ACHN (cell line): Measurements from ENCODE around the gene THAP12.
"Not testable (repeated sequence)": the region's sequence is repeated elsewhere in the genome, so short reads cannot be mapped to it uniquely, and the experiment has no call there.

Experiments
- DNase-seq: peaks from one replicate; pipeline ENCODE4 v3.0.0-alpha.2; 2015
- in situ Hi-C: cut with HindIII; loops from 2 replicates; pipeline ENCODE4 v1.10.0; 2017; ENCODE audit warnings: low sequenced_read_pairs, low pct_ligation_motif_present, low pct_unique_long_range_greater_than_20kb

Gene THAP12

GRCh38 chr11:76335842-76336241 lies 45.1 kb downstream of the THAP12 start:
- in situ Hi-C loops, result no loop called here
- no peak for DNase-seq

- in situ Hi-C loops, result no loop called here
- DNase-seq, result no peak
Observed at GRCh38 chr11:76334826-76335389, 46.0 kb downstream of the THAP12 start.

DNA sequence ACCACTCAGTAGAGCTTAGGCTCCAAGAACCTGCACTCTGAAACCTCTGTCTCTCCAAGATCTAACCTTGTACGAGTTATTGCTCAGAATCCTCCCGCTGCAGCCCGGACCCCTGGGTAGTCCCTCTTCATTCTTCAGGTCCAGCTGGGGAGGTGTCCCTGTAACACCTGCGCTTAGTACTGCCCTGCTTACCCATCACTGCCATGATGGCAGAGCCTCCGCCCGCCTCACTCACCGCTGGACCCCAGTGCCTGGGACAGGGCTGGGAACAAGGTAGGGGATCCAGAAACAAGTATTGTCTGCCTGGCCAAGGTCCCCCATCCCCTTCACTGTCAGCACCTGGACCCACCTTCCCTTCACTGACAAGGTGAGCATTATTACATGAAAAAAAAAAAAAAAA lies 50.3 kb downstream of the THAP12 start:
- in situ Hi-C loops, result no loop called here
- DNase-seq, result no peak

- in situ Hi-C loops, result no loop called here
- no peak for DNase-seq
Observed at GRCh38 chr11:76329983-76330382, 50.9 kb downstream of the THAP12 start.

DNA sequence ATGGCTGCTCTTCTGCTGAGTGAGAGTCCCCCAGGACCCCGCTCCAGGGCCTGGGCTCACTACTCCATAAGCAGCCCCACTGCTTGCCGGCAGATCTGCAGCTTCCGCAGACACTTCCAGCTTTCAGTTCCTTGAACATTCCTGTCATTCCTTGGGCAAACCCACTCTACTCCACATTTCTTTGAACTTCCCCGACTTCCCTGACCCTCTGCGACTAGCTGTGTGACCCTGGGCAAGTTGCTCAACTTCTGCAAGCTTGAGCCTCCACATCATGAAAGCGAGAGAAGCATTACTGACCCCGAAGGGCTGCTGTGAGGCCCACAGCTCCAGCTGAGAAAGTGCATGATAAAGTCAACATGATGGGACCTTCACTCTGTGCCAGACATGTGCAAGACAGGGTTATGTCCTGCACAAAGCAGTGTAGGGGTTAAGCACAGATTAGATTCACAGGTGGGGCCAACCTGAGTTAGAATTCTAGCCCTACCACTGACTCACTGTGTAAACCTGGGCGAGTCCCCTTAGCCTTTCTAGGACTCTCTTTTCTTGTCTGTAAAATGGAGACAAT lies 51.8 kb downstream of the THAP12 start:
- in situ Hi-C loops, result no loop called here

DNA sequence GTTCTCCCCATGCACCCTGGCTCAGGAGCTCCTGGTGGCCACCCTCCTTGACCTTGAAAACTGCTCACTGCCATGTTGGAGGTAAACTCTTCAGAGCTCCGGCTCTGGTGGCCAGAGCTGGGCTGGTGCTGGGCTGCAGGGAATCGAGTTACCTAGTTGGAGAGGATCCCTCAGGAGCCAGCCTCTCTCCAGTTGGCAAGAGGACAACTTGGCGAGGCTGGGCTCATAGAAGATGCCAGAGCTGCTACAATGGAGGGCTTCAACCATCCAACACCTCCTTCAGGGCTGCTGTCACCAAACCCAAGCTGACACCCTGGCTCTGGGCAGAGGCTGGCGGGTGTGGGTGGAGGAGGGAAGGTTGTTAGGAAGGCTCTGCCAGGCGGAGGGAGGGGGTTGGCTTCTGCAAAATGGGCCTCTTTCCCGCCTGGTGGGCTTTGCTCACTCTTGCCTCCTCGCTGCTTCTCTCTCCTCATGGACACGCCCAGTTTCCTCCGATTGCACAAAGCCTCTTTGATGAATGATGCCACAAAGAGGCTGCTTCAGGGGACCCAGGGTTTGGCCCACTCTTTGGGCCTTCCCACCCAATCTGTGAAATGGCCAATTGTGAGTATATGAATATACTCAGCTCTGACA lies 53.1 kb downstream of the THAP12 start:
- no peak for DNase-seq
- in situ Hi-C loops, result no loop called here

More for the DNA sequence above, 51.8 kb downstream of the THAP12 start:
- no peak for DNase-seq

GRCh38 chr11:76327202-76327601 lies 53.7 kb downstream of the THAP12 start:
- in situ Hi-C loops, result no loop called here
- no peak for DNase-seq

DNA sequence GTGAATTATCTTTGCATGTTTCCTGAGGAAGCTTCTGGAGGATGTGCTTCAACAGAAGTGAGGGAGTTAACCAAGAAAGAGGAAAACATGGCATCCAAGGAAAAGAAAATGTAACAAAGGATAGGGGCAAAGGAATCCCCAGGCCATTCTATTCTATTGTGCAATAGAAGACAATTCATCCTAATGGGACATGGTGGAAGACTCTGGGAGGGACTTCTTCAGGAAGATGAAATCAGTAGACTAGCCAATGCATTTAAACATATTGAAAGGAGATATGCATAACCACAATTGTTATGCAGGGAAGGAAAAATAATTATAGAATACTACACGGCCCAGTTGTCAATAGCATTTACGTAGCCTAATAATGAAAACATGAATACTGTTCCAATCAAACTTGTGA lies 55.7 kb downstream of the THAP12 start:
- in situ Hi-C loops, result no loop called here
- DNase-seq, result no peak

DNA sequence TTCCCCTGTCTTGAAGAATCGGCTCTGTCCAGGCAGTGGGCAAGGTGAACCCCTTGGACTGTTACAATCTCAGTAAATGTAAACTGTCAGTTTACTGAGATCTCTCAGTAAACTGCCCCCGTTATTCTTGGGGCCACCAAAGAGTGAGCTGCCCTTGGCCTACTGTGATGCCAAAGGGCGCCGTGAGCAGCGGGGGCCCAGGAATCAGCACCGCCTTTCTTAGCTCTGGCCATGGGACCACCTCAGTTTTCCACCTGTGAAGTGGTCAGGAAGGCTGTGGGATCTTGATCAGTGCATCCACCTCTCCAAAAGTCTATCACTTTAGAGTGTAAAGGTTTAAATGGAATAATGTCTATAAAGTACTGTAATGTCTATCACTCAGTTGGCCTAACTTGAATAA lies 57.1 kb downstream of the THAP12 start:
- no peak for DNase-seq
- in situ Hi-C loops, result no loop called here

GRCh38 chr11:76323375-76323774 lies 57.6 kb downstream of the THAP12 start:
- in situ Hi-C loops, DNase-seq: not testable (repeated sequence)

- DNase-seq, result no peak
- in situ Hi-C loops, result no loop called here
Observed at GRCh38 chr11:76322942-76323341, 58.0 kb downstream of the THAP12 start.

DNA sequence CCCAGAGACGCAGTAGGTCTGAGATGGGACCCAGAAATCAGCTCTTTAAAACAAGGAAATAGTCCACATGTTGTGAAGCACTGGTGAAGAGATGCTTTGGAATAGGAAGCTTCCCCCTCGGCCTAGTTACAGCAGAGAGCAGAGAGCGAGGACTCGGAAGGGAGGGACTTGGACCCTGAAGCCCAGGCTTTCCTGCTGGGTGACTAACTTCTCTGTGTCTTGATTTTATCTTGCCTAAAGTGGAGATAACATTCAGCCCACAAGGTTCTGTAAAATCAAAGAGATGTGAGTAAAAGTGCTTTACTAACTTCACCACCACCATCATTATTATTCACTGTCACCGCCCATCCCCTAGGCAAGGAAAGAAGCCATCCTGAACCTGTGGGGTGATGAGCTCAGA lies 58.4 kb downstream of the THAP12 start:
- no peak for DNase-seq
- in situ Hi-C loops, result no loop called here

- DNase-seq, result no peak
- in situ Hi-C loops, result no loop called here
Observed at GRCh38 chr11:76321820-76322524, 59.0 kb downstream of the THAP12 start.

GRCh38 chr11:76321340-76321739 lies 59.6 kb downstream of the THAP12 start:
- in situ Hi-C loops, result no loop called here
- no peak for DNase-seq

GRCh38 chr11:76320929-76321328 lies 60.0 kb downstream of the THAP12 start:
- no peak for DNase-seq
- in situ Hi-C loops, result no loop called here

- in situ Hi-C loops, DNase-seq: not testable (repeated sequence)
Observed at GRCh38 chr11:76319798-76320197, 61.1 kb downstream of the THAP12 start.

- in situ Hi-C loops, result no loop called here
Observed at GRCh38 chr11:76318744-76319384, 62.1 kb downstream of the THAP12 start.

DNA sequence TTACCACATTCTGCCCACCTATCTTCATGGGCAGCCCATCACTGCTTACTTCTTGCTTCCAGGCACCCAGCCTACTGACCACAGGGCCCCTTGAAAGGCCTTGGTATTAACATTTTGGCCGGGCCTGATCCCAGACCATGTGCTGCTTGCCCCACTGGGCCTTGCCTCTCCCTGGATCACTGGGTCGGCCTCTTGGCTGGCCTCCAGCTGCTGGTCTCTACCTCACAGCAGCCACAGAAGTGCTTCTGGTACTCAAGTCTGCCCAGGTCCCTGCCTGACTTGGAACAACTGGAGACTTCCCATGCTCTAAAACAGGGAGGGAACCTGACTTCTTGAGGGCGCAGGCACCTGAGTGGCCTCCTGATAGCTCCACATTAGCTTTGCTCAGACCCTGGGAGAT lies 63.6 kb downstream of the THAP12 start:
- DNase-seq, result no peak
- in situ Hi-C loops, result no loop called here

More at GRCh38 chr11:76318744-76319384, 62.1 kb downstream of the THAP12 start:
- DNase-seq, result peak; percentile 63

DNA sequence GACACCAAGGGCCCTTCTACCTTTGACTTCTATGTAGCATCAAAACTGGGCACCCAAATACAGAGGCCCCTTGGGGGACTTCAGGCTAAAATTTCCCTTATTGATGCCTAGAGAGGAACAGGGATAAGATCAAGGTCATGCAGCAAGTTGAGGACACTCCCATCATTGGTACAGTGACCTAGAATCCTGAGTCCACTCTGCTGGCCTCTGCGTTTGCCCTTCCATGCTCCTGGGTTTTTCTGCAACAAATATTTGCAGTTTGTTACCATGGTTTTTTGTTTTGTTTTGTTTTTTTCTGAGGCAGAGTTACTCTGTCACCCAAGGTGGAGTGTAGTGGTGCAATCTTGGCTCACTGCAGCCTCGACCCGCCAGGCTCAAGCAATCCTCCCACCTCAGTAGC lies 64.2 kb downstream of the THAP12 start:
- in situ Hi-C loops, result no loop called here
- no peak for DNase-seq
